ENCODE data around the gene CCDC136.

Gene CCDC136

DNA sequence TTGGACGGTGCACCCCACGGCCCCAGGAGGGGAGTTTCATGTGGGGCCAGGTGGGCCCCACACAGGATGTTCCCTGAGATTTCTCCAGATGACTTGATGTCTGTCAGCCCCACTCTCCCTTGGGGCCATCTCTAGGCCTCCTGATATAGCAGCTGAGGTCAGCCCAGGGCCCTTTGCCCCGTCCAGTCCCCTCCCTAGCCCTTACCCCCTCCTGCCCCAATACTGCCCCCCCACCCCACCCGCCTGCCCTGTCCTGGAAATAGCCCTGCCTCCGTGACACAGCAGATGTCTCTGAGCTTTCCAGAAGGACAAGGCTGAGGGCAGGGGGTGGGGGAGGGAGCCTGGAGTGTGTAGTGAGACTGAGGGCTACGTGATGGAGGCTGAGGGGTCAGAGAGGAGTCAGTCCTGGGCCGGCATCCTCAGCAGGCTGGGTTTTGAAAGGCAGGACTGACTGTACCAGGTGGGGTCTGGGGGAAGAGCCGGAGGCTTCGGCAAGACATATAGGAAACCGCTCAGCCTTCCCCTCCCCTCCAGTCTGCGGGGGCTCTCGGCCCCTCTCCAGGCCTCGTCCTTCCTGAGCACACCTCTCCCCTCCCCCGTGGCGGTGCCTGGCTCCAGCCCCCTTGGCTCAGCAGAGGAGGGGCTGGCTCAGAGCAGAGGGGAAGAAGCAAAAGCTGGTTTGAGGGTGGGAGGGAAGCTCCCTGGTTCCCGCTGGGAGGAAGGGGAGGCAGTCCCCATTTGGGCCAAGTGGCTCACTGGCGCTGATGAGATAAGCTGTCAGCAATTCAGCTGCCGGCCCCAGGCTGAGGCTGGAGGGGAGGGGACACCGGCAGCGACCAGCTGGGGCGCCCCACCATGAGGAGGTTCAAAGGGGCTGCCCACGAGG, 40.5 kb downstream of the CCDC136 start:
- peaks cover 51% of the 10 kb centered on the region for H3K4me1 Mint-ChIP-seq
- H3K9me3 Mint-ChIP-seq = no peaks in the 10 kb centered on the region
- peaks cover 3% of the 10 kb centered on the region for H3K27me3 Mint-ChIP-seq (ENCODE audit: low read depth)
- peaks cover 12% of the 10 kb centered on the region for H3K36me3 Mint-ChIP-seq (ENCODE audit: low read depth)
- peak overlapping the region; percentile 91 to 94 (median 92) for H3K4me3 Mint-ChIP-seq
- TF ChIP-seq, protein P1, sequence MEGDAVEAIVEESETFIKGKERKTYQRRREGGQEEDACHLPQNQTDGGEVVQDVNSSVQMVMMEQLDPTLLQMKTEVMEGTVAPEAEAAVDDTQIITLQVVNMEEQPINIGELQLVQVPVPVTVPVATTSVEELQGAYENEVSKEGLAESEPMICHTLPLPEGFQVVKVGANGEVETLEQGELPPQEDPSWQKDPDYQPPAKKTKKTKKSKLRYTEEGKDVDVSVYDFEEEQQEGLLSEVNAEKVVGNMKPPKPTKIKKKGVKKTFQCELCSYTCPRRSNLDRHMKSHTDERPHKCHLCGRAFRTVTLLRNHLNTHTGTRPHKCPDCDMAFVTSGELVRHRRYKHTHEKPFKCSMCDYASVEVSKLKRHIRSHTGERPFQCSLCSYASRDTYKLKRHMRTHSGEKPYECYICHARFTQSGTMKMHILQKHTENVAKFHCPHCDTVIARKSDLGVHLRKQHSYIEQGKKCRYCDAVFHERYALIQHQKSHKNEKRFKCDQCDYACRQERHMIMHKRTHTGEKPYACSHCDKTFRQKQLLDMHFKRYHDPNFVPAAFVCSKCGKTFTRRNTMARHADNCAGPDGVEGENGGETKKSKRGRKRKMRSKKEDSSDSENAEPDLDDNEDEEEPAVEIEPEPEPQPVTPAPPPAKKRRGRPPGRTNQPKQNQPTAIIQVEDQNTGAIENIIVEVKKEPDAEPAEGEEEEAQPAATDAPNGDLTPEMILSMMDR (IDR thresholded peaks at IDR 0.05; ENCODE audit: unreplicated experiment in 3 of 3) = no peak
- H3K27ac Mint-ChIP-seq = peak overlapping the region; percentile 77 to 98 (median 95)

DNA sequence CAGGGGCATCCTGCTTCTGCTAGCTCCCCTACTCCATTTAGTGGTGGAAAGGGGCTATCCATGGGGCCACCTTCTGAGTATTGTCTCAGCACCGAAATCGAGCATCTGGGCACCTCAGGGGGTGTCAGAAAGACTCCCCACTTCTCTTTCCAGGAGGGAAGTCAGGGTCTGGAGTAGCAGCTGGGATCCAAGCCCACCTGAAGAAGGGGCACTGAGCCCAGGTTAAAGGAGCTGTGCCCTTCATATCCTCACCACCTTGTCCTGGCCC, 41.0 kb downstream of the CCDC136 start:
- Mint-ChIP-seq H3K36me3 (ENCODE audit: low read depth) (peaks cover 12% of the 10 kb centered on the region), H3K9me3 (no peaks in the 10 kb centered on the region), H3K27me3 (ENCODE audit: low read depth) (peaks cover under 1% of the 10 kb centered on the region), H3K27ac (peak overlapping the region; percentile 77 to 98 (median 95)), H3K4me1 (peaks cover 47% of the 10 kb centered on the region), H3K4me3 (peak overlapping the region; percentile 91 to 94 (median 92))
- TF ChIP-seq, protein P1 (IDR thresholded peaks at IDR 0.05; ENCODE audit: unreplicated experiment in 3 of 3) = no peak

DNA sequence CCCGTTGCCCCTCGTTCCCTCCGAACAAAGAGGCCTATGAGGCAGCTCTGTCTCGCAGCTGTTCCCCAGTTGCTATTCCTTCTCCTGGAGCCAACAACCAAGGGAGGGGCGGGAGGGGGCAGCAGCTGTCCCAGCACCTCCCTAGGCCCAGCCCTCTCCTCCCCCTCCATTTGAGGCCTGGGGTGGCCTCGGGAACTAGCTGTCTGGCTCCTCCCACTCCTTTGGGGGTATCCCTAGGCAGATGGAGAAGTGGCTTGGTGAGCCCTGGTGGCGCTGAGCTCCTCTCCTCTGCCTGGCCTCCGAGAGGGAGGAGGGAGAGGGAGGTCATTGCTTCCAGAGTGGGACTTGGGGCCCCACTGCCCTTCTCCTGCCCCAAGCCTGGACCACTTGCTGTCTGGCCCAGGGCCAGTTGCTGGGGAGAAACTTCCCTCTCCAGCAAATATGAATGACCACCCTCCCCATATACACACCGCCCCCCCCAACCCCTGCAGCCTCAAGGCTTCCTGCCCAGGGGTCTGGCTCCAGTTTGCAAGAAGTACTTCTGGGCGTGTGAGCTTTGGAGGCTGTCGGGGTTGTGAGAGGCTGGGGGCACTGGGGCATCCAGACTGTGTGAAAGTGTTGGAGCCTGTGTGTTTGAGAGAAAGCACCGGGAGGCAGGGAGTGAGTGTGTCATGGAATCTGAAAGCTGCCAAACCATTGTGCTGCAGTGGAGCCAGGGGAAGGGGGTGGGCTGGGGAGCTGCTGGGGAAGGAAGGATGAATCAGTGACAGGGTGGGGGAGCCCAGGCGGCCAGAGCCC, 41.6 kb downstream of the CCDC136 start:
- H3K36me3 Mint-ChIP-seq (ENCODE audit: low read depth) = peaks cover 12% of the 10 kb centered on the region
- H3K4me3 Mint-ChIP-seq = peak overlapping the region; percentile 91 to 94 (median 92)
- TF ChIP-seq, protein P1 (IDR thresholded peaks at IDR 0.05; ENCODE audit: unreplicated experiment in 3 of 3) = no peak
- peak overlapping the region; percentile 77 to 98 (median 95) for H3K27ac Mint-ChIP-seq
- H3K9me3 Mint-ChIP-seq = no peaks in the 10 kb centered on the region
- peaks cover 42% of the 10 kb centered on the region for H3K4me1 Mint-ChIP-seq
- H3K27me3 Mint-ChIP-seq (ENCODE audit: low read depth) = no peaks in the 10 kb centered on the region

DNA sequence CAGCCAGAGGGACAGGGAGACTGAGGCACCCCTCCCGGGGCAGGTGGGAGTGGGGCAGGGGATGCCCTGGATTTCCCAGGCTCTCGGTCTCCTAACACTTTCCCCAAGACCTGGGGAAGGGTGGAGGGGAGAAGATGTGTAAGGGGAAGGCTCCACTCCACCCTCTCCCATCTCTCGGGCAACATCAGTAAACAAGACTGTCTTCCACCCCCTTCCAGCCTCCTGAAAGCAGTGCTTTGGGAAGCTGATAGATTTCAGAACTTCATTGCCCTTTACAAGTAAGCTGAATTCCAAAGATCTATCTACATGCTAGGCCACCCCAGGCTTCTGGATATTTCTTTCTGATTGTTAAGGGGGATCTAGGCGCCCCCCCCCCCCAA, 42.2 kb downstream of the CCDC136 start:
- H3K4me1 Mint-ChIP-seq = peaks cover 38% of the 10 kb centered on the region
- no peaks in the 10 kb centered on the region for H3K9me3 Mint-ChIP-seq
- no peaks in the 10 kb centered on the region for H3K27me3 Mint-ChIP-seq (ENCODE audit: low read depth)
- H3K4me3 Mint-ChIP-seq = peak overlapping the region; percentile 91 to 94 (median 92)
- peak overlapping the region; percentile 77 to 98 (median 95) for H3K27ac Mint-ChIP-seq
- H3K36me3 Mint-ChIP-seq (ENCODE audit: low read depth) = peaks cover 15% of the 10 kb centered on the region
- TF ChIP-seq, protein P1 (IDR thresholded peaks at IDR 0.05; ENCODE audit: unreplicated experiment in 3 of 3) = no peak

DNA sequence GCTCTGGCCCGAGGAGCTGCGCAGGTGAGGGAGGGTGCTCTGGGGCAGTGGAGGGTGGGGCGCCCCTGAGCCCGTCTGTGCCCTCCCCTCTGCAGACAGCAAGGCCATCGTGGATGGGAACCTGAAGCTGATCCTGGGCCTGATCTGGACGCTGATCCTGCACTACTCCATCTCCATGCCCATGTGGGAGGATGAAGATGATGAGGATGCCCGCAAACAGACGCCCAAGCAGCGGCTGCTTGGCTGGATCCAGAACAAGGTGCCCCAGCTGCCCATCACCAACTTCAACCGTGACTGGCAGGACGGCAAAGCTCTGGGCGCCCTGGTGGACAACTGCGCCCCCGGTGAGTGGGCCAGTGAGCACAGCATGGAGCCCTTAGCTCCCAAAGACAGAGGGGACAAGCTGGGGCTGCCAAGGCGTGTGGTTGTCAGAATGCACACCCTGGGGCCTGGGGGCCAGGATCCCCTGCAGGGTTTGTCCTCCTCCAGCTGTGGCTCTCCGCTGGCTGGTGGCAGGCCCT, 43.5 kb downstream of the CCDC136 start:
- TF ChIP-seq, protein P1 (IDR thresholded peaks at IDR 0.05; ENCODE audit: unreplicated experiment in 3 of 3) = no peak
- peaks cover 29% of the 10 kb centered on the region for H3K4me1 Mint-ChIP-seq
- H3K4me3 Mint-ChIP-seq = peak overlapping the region in 1 of 3 experiments; percentile 66
- peaks cover 3% of the 10 kb centered on the region for H3K27me3 Mint-ChIP-seq (ENCODE audit: low read depth)
- H3K9me3 Mint-ChIP-seq = no peaks in the 10 kb centered on the region
- H3K36me3 Mint-ChIP-seq (ENCODE audit: low read depth) = peaks cover 25% of the 10 kb centered on the region
- peak overlapping the region in 2 of 3 experiments; percentile 73 to 77 for H3K27ac Mint-ChIP-seq

Measured in nephron (organoid).